Measurements from ENCODE around the gene CEBPE. TPM values are rescaled to one million over a fixed set of nuclear protein-coding genes. Genes with fewer than 3 reads are reported as not detected.

The CEBPE gene
- polyA plus RNA-seq, 1 of the 3 experiments (the other 2 are of a cell fraction), result not detected

DNA sequence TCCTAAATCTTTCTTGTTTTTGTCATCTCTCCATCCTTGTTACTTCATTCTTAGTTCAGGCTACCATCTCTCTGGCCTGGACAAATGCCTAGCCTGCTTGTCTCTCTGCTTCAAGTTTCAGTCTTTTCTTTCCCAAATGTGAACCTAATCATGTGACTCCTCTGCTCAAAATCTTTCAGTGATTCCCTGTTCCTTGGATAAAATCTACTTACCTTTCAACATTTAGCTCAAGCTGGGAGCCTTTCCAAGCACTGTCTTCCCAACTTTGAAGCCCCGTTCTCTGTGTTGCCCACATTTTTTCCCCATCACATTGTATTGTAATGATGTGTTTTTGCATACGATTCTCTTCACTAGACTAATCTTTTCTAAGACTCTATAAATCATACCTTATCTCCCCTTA is 39.7 kb upstream of the CEBPE start:
- H2AFZ ChIP-seq (ENCODE audit: low read depth), result no peak overlapping the region
- H3K27me3 ChIP-seq (ENCODE audit: insufficient read depth), result no peaks in the 10 kb centered on the region
- no peak overlapping the region for H3K9ac ChIP-seq
- 47% methylated on average over 2 of the region's 2 CpGs for WGBS (ENCODE audit: low lambda C conversion rate)
- no peak overlapping the region for H3K4me3 ChIP-seq (ENCODE audit: low read depth in 2 of 2, low read length in 1 of 2)
- no peaks in the 10 kb centered on the region for H3F3A ChIP-seq (replicated peaks; ENCODE audit: insufficient read depth)
- CTCF ChIA-PET, result interaction anchor here (1.0 to 1.2 kb wide), 2 partner anchors 28 to 38 kb away, joined by 4 to 6 read pairs; no protein-coding TSS in a partner anchor
- POLR2A ChIA-PET, result no interaction called here
- H3K4me1 ChIP-seq (ENCODE audit: control insufficient read depth in 1 of 2, insufficient read depth in 2 of 2, low read depth in 1 of 2, low read length in 1 of 2), result peaks cover 0 to 38% of the 10 kb centered on the region in 2 experiments; a peak in 3 of 4 replicates
- no peaks in the 10 kb centered on the region for H3K36me3 ChIP-seq (replicated peaks in 1 of 2; ENCODE audit: control insufficient read depth in 1 of 2, insufficient read depth in 2 of 2, low read length in 1 of 2)
- no peaks in the 10 kb centered on the region for H4K20me1 ChIP-seq (ENCODE audit: insufficient read depth)
- DNase-seq, result no peak
- H3K9me2 ChIP-seq, result no peaks in the 10 kb centered on the region
- H3K79me2 ChIP-seq (ENCODE audit: insufficient read depth), result no peaks in the 10 kb centered on the region
- H3K4me2 ChIP-seq, result no peak overlapping the region
- TF ChIP-seq TAF1 (IDR thresholded peaks at IDR 0.05; ENCODE audit: borderline replicate concordance, low read depth, low read length), result no peak
- no peak for TF ChIP-seq SMC3 (IDR thresholded peaks at IDR 0.05; ENCODE audit: low read depth, low read length)
- no peak for TF ChIP-seq CHD2 (IDR thresholded peaks at IDR 0.05; ENCODE audit: low read length, partially characterized antibody)
- H3K9me3 ChIP-seq, result no peaks in the 10 kb centered on the region
- no peak overlapping the region for H3K27ac ChIP-seq (ENCODE audit: low read depth in 2 of 2, low read length in 1 of 2)

DNA sequence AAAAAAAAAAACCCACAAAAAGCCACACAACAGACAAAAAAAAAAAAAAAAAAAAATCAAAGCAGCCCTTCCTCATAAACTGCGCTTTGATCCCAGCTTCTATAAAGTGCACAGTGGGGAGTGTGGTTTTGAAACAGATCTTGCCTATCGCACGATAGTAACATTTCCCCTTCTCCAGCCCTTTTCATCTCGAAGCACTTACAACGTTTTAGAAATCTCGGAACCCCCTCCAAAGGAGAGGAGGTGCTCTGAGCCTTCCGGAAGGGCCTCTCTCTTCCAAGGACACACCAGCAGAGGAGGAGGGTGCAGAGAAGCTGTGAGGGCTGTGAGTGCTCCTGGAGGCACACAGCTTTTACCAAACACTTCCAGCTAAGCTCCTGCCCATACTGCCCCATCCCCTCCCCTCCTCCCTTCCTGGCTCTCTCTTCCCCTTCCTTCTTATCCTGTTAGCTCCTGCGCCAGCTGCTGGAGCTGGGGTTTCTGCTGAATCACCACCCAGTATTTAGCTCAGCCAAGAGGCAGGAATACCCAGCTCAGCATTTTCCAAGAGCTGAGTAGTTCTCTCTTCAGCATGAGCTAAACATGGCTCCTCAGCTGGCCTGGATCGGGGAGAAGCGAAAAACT is 36.0 kb upstream of the CEBPE start:
- POLR2A ChIA-PET, result no interaction called here
- Histone ChIP-seq H3K9ac (no peak overlapping the region), H3K9me2 (no peaks in the 10 kb centered on the region), H3K4me1 (ENCODE audit: control insufficient read depth in 1 of 2, insufficient read depth in 2 of 2, low read depth in 1 of 2, low read length in 1 of 2) (peaks cover 0 to 32% of the 10 kb centered on the region in 2 experiments; a peak in 3 of 4 replicates), H2AFZ (ENCODE audit: low read depth) (peak overlapping the region; percentile 24; the same call in 1 of the 2 replicates), H3K27ac (ENCODE audit: low read depth in 2 of 2, low read length in 1 of 2) (no peak overlapping the region), H3K4me3 (ENCODE audit: low read depth in 2 of 2, low read length in 1 of 2) (no peak overlapping the region), H3K79me2 (ENCODE audit: insufficient read depth) (no peaks in the 10 kb centered on the region), H3F3A (replicated peaks; ENCODE audit: insufficient read depth) (no peaks in the 10 kb centered on the region), H3K27me3 (ENCODE audit: insufficient read depth) (peaks cover 9% of the 10 kb centered on the region; the same call in 1 of the 2 replicates), H3K9me3 (no peaks in the 10 kb centered on the region), H3K4me2 (no peak overlapping the region), H3K36me3 (replicated peaks in 1 of 2; ENCODE audit: control insufficient read depth in 1 of 2, insufficient read depth in 2 of 2, low read length in 1 of 2) (no peaks in the 10 kb centered on the region), H4K20me1 (ENCODE audit: insufficient read depth) (no peaks in the 10 kb centered on the region)
- CTCF ChIA-PET, result interaction anchor here (1.0 to 2.4 kb wide), 2 partner anchors 34 to 97 kb away, joined by 3 to 10 read pairs; no protein-coding TSS in a partner anchor
- 89% methylated on average over 10 of the region's 10 CpGs for WGBS (ENCODE audit: low lambda C conversion rate)
- TF ChIP-seq RFX5 (IDR thresholded peaks at IDR 0.05; ENCODE audit: low read length) (no peak), MEF2A (IDR thresholded peaks at IDR 0.05; ENCODE audit: borderline replicate concordance, low read depth) (no peak), CHD2 (IDR thresholded peaks at IDR 0.05; ENCODE audit: low read length, partially characterized antibody) (no peak)
- no peak for DNase-seq

DNA sequence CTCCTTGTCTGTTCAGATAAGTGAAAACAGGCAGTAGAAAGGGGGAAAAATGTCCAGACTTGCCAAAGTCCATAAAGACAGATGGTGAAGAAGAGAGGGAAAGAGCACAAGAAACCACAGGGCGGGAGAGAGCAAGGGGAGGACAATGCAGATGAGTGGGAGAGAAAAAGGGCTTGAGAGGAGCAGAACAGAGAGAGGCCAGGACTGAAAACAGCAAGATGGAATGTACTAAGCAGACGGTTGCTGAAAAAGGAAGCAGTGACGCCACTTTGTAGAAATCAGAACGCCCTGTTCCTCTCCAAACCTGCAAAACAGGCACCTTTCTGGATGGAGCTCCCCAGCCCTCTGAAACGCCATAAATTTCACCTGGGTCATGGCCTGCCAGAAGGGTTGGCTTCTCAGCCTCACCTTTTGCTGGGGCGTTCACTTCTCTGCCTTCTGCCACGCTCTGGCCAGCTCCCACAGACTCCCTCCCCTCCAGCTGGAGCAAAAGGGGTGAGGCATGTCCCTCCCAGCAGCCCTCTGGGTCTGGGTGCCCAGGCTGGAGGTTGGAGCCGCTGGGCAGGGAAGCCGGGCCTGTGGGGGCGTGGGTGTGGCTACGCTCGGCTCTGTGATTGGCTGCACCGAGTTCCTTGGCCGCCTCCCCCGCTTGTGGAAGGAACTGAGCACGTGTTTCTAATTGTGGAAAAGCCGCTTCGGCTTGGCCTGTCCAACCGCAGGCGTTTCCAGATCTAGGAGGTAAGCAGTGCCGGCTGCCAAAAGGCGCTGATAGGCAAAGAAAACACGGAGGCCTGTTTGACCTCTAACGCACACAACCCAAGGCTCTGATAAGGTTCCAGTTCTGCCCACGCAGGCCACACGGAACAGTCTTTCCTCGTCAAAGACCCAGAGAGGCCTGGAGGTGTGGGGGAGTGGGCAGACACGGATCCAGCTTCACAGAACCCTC is 35.1 kb upstream of the CEBPE start:
- H3K79me2 ChIP-seq (ENCODE audit: insufficient read depth), result no peaks in the 10 kb centered on the region
- peaks cover 9% of the 10 kb centered on the region; the same call in 1 of the 2 replicates for H3K27me3 ChIP-seq (ENCODE audit: insufficient read depth)
- no peak overlapping the region for H3K27ac ChIP-seq (ENCODE audit: low read depth in 2 of 2, low read length in 1 of 2)
- peak overlapping the region; percentile 2; the same call in 1 of the 2 replicates for H3K4me2 ChIP-seq
- no peaks in the 10 kb centered on the region for H3F3A ChIP-seq (replicated peaks; ENCODE audit: insufficient read depth)
- no peak overlapping the region for H3K4me3 ChIP-seq (ENCODE audit: low read depth in 2 of 2, low read length in 1 of 2)
- peak; percentile 34 for DNase-seq
- TF ChIP-seq MAX (IDR thresholded peaks at IDR 0.05; ENCODE audit: low read depth), result 0 out of 2 replicates have a peak, but pooled peaks have one; percentile 39
- TF ChIP-seq RAD21 (IDR thresholded peaks at IDR 0.05; ENCODE audit: low read length), result no peak
- no peak for TF ChIP-seq SIN3A (IDR thresholded peaks at IDR 0.05; ENCODE audit: borderline replicate concordance, low read depth, low read length)
- TF ChIP-seq, protein P1, sequence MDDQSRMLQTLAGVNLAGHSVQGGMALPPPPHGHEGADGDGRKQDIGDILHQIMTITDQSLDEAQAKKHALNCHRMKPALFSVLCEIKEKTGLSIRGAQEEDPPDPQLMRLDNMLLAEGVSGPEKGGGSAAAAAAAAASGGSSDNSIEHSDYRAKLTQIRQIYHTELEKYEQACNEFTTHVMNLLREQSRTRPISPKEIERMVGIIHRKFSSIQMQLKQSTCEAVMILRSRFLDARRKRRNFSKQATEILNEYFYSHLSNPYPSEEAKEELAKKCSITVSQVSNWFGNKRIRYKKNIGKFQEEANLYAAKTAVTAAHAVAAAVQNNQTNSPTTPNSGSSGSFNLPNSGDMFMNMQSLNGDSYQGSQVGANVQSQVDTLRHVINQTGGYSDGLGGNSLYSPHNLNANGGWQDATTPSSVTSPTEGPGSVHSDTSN (IDR thresholded peaks at IDR 0.05), result no peak
- TF ChIP-seq RXRA (IDR thresholded peaks at IDR 0.05; ENCODE audit: borderline replicate concordance, low read depth), result no peak
- TF ChIP-seq YY1 (IDR thresholded peaks at IDR 0.05; ENCODE audit: low read depth), result no peak
- TF ChIP-seq MXI1 (IDR thresholded peaks at IDR 0.05; ENCODE audit: low read depth, low read length), result no peak
- peak overlapping the region; percentile 41; the same call in 1 of the 2 replicates for H2AFZ ChIP-seq (ENCODE audit: low read depth)
- ChIA-PET CTCF (interaction anchor here (1.0 to 2.4 kb wide), 2 partner anchors 33 kb away, joined by 3 to 10 read pairs; no protein-coding TSS in a partner anchor), POLR2A (no interaction called here)
- no peaks in the 10 kb centered on the region for H3K9me2 ChIP-seq
- peaks cover 0 to 23% of the 10 kb centered on the region in 2 experiments; a peak in 3 of 4 replicates for H3K4me1 ChIP-seq (ENCODE audit: control insufficient read depth in 1 of 2, insufficient read depth in 2 of 2, low read depth in 1 of 2, low read length in 1 of 2)
- 43% methylated on average over 23 of the region's 28 CpGs for WGBS (ENCODE audit: low lambda C conversion rate)
- H4K20me1 ChIP-seq (ENCODE audit: insufficient read depth), result no peaks in the 10 kb centered on the region
- no peaks in the 10 kb centered on the region for H3K9me3 ChIP-seq
- no peak overlapping the region for H3K9ac ChIP-seq
- no peaks in the 10 kb centered on the region for H3K36me3 ChIP-seq (replicated peaks in 1 of 2; ENCODE audit: control insufficient read depth in 1 of 2, insufficient read depth in 2 of 2, low read length in 1 of 2)

All from SK-N-SH (cell line).